Liver (tissue), 9 donors: ENCODE measurements around the gene SYTL1. TPM values are rescaled to one million over a fixed set of nuclear protein-coding genes. Genes with fewer than 3 reads are reported as not detected.
"Not testable (repeated sequence)": the region's sequence is repeated elsewhere in the genome, so short reads cannot be mapped to it uniquely, and the experiment has no call there.

Experiments used
- DNase-seq: peaks from one replicate; pipeline ENCODE4 v3.0.0-alpha.2; 2017; ENCODE audit warnings: low spot score
- H3K27ac ChIP-seq, 2 donors: one replicate each; pipeline ENCODE4 v1.7.0; 2013; ENCODE audit warnings: inconsistent platforms in 2 of 2, low read length in 2 of 2, control low read depth in 1 of 2, low read depth in 1 of 2, mild to moderate bottlenecking in 1 of 2
- H3K27me3 ChIP-seq, 4 donors: one replicate each; pipeline versions ENCODE4 v1.6.1 to v1.7.0; 2013; ENCODE audit warnings: low read length in 3 of 4, inconsistent platforms in 1 of 4, mild to moderate bottlenecking in 1 of 4, moderate library complexity in 1 of 4; ENCODE audit not compliant: control insufficient read depth in 4 of 4, insufficient read depth in 4 of 4
- H3K36me3 ChIP-seq, 4 donors: one replicate each; pipeline versions ENCODE4 v1.6.1 to v1.7.0; 2013; ENCODE audit warnings: low read length in 3 of 4, mild to moderate bottlenecking in 3 of 4, low read depth in 1 of 4, moderate library complexity in 1 of 4; ENCODE audit not compliant: control insufficient read depth in 4 of 4, insufficient read depth in 3 of 4
- H3K4me1 ChIP-seq, 4 donors: one replicate each; pipeline versions ENCODE4 v1.6.1 to v1.7.0; 2013; ENCODE audit warnings: low read length in 3 of 4, mild to moderate bottlenecking in 3 of 4, moderate library complexity in 1 of 4; ENCODE audit not compliant: control insufficient read depth in 4 of 4, insufficient read depth in 4 of 4
- H3K4me3 ChIP-seq, 3 donors: one replicate each; pipeline versions ENCODE4 v1.6.1 to v1.7.0; 2013; ENCODE audit warnings: low read length in 3 of 3, control low read depth in 1 of 3, low read depth in 1 of 3, mild to moderate bottlenecking in 1 of 3
- H3K9ac ChIP-seq, 2 donors: one replicate each; pipeline ENCODE4 v1.7.0; 2013; ENCODE audit warnings: low read length in 2 of 2, mild to moderate bottlenecking in 2 of 2, moderate library complexity in 2 of 2, control low read depth in 1 of 2, low read depth in 1 of 2
- H3K9me3 ChIP-seq, 4 donors: one replicate each; pipeline versions ENCODE4 v1.6.1 to v1.7.0; 2013; ENCODE audit warnings: low read length in 3 of 4; ENCODE audit not compliant: control insufficient read depth in 4 of 4
- EGR1 ChIP-seq, 2 donors: IDR thresholded peaks; 2 replicates each; pipeline ENCODE4 v1.6.1; 2016 to 2018; ENCODE audit warnings: antibody characterized with exemption in 2 of 2, low read depth in 2 of 2
- FOXA1 ChIP-seq: IDR thresholded peaks from 2 replicates; pipeline ENCODE4 v1.6.1; 2016; ENCODE audit warnings: antibody characterized with exemption
- FOXA2 ChIP-seq: IDR thresholded peaks from 2 replicates; pipeline ENCODE4 v1.6.1; 2016; ENCODE audit warnings: antibody characterized with exemption
- HNF4A ChIP-seq, 2 donors: conservative IDR thresholded peaks; 2 replicates each; pipeline ENCODE4 v1.6.1; 2016; ENCODE audit warnings: antibody characterized with exemption in 2 of 2, mild to moderate bottlenecking in 2 of 2
- JUND ChIP-seq, 2 donors: IDR thresholded peaks; 2 replicates each; pipeline ENCODE4 v1.6.1; 2016; ENCODE audit warnings: antibody characterized with exemption in 2 of 2
- NR2F2 ChIP-seq: IDR thresholded peaks from 2 replicates; pipeline ENCODE4 v1.6.1; 2016; ENCODE audit warnings: antibody characterized with exemption
- RAD21 ChIP-seq, 2 donors: IDR thresholded peaks; 2 replicates each; pipeline ENCODE4 v1.6.1; 2016; ENCODE audit warnings: antibody characterized with exemption in 2 of 2, mild to moderate bottlenecking in 2 of 2
- RXRA ChIP-seq, 2 donors: IDR thresholded peaks; 2 replicates each; pipeline ENCODE4 v1.6.1; 2017 to 2018; ENCODE audit warnings: antibody characterized with exemption in 2 of 2, mild to moderate bottlenecking in 1 of 2
- TAF1 ChIP-seq: conservative IDR thresholded peaks from 2 replicates; pipeline ENCODE4 v1.6.1; 2016; ENCODE audit warnings: antibody characterized with exemption, mild to moderate bottlenecking
- YY1 ChIP-seq: IDR thresholded peaks from 2 replicates; pipeline ENCODE4 v1.6.1; 2016; ENCODE audit warnings: antibody characterized with exemption, mild to moderate bottlenecking
- WGBS: extraction: QIAGEN DNeasy Blood & Tissue Kit; methylation state at CpG from one replicate; pipeline ENCODE4 v1.1.7; 2013; 5-methylcytosine and 5-hydroxymethylcytosine counted together
- polyA plus RNA-seq, 2 donors: library from polyadenylated mRNA; stranded (reverse) in 1 of 2; unstranded in 1 of 2; fragments of 200-250 nt in 1 of 2; fragments of >200 nt in 1 of 2; fragmentation: Nextera tagmentation in 1 of 2; extraction: Ambion mirVana in 1 of 2; gene quantifications; one replicate each; pipeline versions ENCODE4 v1.2.1 to v1.2.3, GENCODE V29; 2013 to 2015
- total RNA-seq, 2 donors: library from RNA; depleted of rRNA; stranded (reverse); fragments of >200 nt; gene quantifications; one replicate each; pipeline ENCODE4 v1.2.3, GENCODE V29; 2014
- TF ChIP-seq, protein P1 (sequence below): IDR thresholded peaks from 2 replicates; pipeline ENCODE4 v1.6.1; 2016; ENCODE audit warnings: antibody characterized with exemption
- TF ChIP-seq, protein P2 (sequence below): IDR thresholded peaks from 2 replicates; pipeline ENCODE4 v1.6.1; 2016; ENCODE audit warnings: antibody characterized with exemption
- TF ChIP-seq, protein P3 (sequence below): fragments of 150-350 bp; IDR thresholded peaks from 2 replicates; pipeline ENCODE4 v1.5.1; 2017; ENCODE audit warnings: improper control_type of control experiment, low read depth, low read length; ENCODE audit not compliant: missing input control
- TF ChIP-seq, protein P4 (sequence below): IDR thresholded peaks from 2 replicates; pipeline ENCODE4 v1.6.1; 2016; ENCODE audit warnings: antibody characterized with exemption, mild to moderate bottlenecking
- TF ChIP-seq, protein P5 (sequence below): IDR thresholded peaks from 2 replicates; pipeline ENCODE4 v1.6.1; 2016; ENCODE audit warnings: antibody characterized with exemption
- donor health status: healthy.
- donor health status: healthy.
- donor health status: healthy.
- donor health status: healthy.
- donor health status: healthy.

The SYTL1 gene
- total and polyA plus RNA-seq, 4 donors = 0.73 to 3.9 (median 1.4) TPM

DNA sequence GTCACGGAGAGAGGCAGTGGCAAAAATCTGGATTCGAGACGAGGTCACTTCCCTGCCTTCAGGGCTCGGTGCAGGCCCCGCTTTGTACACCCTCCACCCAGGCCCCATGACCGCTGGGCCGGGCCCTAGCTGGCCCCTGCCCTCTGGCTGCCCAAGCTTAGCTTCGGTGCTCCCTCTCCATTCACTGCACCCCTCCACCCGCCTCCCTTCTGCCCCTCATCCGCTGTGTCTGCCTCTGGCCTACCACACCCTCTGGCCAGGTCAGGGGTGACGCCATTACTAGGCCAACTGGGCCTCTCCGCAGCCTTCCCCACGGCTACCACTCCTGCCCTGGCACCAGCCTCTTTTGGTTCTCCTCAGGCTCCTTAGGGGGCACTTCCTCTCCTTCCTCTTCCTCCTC lies 41.8 kb downstream of the SYTL1 start:
- no peak for DNase-seq
- H3K36me3 ChIP-seq = no peaks in the 10 kb centered on the region

DNA sequence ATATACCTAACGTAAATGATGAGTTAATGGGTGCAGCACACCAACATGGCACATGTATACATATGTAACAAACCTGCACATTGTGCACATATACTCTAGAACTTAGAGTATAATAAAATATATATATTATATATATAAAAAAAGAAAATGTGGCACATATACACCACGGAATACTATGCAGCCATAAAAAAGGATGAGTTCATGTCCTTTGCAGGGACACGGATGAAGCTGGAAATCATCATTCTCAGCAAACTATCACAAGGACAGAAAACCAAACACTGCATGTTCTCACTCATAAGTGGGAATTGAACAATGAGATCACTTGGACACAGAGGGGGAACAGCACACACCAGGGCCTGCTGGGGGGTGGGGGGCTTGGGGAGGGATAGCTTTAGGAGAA lies 43.0 kb downstream of the SYTL1 start:
- H3K4me1 ChIP-seq, H3K9me3 ChIP-seq, H3K36me3 ChIP-seq, DNase-seq, H3K27ac ChIP-seq, H3K9ac ChIP-seq, H3K27me3 ChIP-seq, H3K4me3 ChIP-seq: not testable (repeated sequence)
- 91% methylated on average over 3 of the region's 3 CpGs for WGBS

More for the DNA sequence above, 41.8 kb downstream of the SYTL1 start:
- no peak overlapping the region for H3K27ac ChIP-seq
- no peak overlapping the region for H3K4me3 ChIP-seq
- H3K9ac ChIP-seq = no peak overlapping the region
- H3K4me1 ChIP-seq = no peaks in the 10 kb centered on the region
- WGBS = 91% methylated on average over 13 of the region's 13 CpGs
- H3K27me3 ChIP-seq = no peaks in the 10 kb centered on the region
- H3K9me3 ChIP-seq = no peaks in the 10 kb centered on the region
- TF ChIP-seq JUND (IDR thresholded peaks at IDR 0.05) (no peak), YY1 (no peak), RAD21 (IDR thresholded peaks at IDR 0.05) (no peak), FOXA1 (no peak), EGR1 (IDR thresholded peaks at IDR 0.05; ENCODE audit: low read depth in 2 of 2) (no peak), FOXA2 (no peak), HNF4A (conservative IDR thresholded peaks at IDR 0.05) (no peak), NR2F2 (no peak), TAF1 (no peak), RXRA (IDR thresholded peaks at IDR 0.05) (no peak)
- TF ChIP-seq, protein P1, sequence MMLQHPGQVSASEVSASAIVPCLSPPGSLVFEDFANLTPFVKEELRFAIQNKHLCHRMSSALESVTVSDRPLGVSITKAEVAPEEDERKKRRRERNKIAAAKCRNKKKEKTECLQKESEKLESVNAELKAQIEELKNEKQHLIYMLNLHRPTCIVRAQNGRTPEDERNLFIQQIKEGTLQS = no peak
- TF ChIP-seq, protein P2, sequence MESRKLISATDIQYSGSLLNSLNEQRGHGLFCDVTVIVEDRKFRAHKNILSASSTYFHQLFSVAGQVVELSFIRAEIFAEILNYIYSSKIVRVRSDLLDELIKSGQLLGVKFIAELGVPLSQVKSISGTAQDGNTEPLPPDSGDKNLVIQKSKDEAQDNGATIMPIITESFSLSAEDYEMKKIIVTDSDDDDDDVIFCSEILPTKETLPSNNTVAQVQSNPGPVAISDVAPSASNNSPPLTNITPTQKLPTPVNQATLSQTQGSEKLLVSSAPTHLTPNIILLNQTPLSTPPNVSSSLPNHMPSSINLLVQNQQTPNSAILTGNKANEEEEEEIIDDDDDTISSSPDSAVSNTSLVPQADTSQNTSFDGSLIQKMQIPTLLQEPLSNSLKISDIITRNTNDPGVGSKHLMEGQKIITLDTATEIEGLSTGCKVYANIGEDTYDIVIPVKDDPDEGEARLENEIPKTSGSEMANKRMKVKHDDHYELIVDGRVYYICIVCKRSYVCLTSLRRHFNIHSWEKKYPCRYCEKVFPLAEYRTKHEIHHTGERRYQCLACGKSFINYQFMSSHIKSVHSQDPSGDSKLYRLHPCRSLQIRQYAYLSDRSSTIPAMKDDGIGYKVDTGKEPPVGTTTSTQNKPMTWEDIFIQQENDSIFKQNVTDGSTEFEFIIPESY = no peak
- TF ChIP-seq, protein P3, sequence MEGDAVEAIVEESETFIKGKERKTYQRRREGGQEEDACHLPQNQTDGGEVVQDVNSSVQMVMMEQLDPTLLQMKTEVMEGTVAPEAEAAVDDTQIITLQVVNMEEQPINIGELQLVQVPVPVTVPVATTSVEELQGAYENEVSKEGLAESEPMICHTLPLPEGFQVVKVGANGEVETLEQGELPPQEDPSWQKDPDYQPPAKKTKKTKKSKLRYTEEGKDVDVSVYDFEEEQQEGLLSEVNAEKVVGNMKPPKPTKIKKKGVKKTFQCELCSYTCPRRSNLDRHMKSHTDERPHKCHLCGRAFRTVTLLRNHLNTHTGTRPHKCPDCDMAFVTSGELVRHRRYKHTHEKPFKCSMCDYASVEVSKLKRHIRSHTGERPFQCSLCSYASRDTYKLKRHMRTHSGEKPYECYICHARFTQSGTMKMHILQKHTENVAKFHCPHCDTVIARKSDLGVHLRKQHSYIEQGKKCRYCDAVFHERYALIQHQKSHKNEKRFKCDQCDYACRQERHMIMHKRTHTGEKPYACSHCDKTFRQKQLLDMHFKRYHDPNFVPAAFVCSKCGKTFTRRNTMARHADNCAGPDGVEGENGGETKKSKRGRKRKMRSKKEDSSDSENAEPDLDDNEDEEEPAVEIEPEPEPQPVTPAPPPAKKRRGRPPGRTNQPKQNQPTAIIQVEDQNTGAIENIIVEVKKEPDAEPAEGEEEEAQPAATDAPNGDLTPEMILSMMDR = no peak
- TF ChIP-seq, protein P4, sequence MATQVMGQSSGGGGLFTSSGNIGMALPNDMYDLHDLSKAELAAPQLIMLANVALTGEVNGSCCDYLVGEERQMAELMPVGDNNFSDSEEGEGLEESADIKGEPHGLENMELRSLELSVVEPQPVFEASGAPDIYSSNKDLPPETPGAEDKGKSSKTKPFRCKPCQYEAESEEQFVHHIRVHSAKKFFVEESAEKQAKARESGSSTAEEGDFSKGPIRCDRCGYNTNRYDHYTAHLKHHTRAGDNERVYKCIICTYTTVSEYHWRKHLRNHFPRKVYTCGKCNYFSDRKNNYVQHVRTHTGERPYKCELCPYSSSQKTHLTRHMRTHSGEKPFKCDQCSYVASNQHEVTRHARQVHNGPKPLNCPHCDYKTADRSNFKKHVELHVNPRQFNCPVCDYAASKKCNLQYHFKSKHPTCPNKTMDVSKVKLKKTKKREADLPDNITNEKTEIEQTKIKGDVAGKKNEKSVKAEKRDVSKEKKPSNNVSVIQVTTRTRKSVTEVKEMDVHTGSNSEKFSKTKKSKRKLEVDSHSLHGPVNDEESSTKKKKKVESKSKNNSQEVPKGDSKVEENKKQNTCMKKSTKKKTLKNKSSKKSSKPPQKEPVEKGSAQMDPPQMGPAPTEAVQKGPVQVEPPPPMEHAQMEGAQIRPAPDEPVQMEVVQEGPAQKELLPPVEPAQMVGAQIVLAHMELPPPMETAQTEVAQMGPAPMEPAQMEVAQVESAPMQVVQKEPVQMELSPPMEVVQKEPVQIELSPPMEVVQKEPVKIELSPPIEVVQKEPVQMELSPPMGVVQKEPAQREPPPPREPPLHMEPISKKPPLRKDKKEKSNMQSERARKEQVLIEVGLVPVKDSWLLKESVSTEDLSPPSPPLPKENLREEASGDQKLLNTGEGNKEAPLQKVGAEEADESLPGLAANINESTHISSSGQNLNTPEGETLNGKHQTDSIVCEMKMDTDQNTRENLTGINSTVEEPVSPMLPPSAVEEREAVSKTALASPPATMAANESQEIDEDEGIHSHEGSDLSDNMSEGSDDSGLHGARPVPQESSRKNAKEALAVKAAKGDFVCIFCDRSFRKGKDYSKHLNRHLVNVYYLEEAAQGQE = no peak
- TF ChIP-seq, protein P5, sequence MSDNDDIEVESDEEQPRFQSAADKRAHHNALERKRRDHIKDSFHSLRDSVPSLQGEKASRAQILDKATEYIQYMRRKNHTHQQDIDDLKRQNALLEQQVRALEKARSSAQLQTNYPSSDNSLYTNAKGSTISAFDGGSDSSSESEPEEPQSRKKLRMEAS = no peak
